Upper lobe of left lung (tissue), 4 donors: ENCODE data around the gene MDP1.

Experiments
- POLR2A ChIP-seq, 4 donors: fragments of 450-650 bp; IDR thresholded peaks; one replicate each; pipeline ENCODE4 v1.5.1; 2016 to 2017; ENCODE audit warnings: antibody characterized with exemption in 4 of 4, mild to moderate bottlenecking in 2 of 4
- POLR2AphosphoS5 ChIP-seq, 2 donors: sonication (generic); formaldehyde crosslinking; IDR thresholded peaks; one replicate each; pipeline ENCODE4 v1.5.1; 2017; ENCODE audit warnings: antibody characterized with exemption in 2 of 2

DNA sequence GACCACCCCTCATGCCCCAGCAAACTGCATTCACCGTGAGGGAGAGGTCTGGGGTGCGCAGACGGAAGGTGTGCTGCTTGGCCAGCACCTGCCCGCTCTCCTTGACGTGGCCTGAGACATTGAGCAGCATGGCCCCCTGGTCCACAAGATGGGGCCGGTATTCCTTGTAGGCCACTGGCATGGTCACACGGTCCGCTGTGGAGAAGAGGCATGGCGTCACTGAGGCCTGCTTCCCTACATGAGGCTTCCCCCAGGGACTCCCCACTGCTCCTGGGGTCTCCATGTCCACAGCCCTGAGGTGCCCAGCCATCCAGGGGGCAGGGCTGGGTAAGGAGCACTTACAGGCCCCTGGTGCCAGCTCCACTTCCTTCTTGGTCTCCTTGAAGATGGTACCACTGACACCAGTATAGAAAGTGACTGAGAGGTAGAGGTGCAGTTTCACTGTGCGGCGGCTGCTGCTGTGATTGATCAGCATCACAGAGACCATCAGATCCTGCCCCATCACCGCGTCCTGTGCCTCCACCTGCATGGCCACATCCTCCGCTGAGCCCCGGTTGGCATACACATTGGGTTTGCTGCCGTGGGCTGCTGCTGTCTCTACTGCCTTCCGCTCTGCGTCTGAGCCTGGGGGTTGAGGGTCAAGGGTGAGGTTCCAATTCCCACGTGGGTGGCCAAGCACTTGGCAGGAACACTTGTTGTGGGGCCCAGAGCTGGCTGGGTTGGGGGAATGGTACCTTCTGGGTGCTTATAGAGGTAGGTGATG, 38.9 kb upstream of the MDP1 start:
- TF ChIP-seq POLR2A (IDR thresholded peaks at IDR 0.05) (no peak), POLR2AphosphoS5 (IDR thresholded peaks at IDR 0.05) (no peak)
